ENCODE measurements around the gene UST. TPM values are rescaled to one million over a fixed set of nuclear protein-coding genes. Genes with fewer than 3 reads are reported as not detected.
A peak's percentile ranks its signal among the peaks of the same experiment; 100 is the strongest.

Gene UST
- total and polyA plus RNA-seq, 2 experiments from 2014 or later, result 2.9 to 4.0 TPM

DNA sequence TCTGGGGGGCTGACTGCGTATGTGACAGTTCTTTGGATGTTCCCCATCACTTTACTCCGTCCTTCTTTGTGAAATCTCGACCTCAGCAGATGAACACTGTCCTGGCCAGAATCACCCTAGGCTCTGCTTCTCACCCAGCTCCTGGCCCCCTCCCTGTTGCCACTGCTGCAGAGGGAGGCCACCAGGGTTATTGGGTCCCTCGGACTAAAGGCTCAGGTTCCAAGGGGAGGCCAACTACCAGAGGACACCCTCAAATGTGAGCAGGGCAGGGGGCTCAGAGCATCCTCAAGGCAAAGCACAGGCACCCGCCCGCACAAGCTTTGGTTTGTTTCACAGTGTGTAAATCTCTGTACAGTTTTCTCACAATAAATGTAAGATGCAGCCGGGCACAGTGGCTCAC lies 269.9 kb downstream of the UST start:
- TF ChIP-seq, protein P1, sequence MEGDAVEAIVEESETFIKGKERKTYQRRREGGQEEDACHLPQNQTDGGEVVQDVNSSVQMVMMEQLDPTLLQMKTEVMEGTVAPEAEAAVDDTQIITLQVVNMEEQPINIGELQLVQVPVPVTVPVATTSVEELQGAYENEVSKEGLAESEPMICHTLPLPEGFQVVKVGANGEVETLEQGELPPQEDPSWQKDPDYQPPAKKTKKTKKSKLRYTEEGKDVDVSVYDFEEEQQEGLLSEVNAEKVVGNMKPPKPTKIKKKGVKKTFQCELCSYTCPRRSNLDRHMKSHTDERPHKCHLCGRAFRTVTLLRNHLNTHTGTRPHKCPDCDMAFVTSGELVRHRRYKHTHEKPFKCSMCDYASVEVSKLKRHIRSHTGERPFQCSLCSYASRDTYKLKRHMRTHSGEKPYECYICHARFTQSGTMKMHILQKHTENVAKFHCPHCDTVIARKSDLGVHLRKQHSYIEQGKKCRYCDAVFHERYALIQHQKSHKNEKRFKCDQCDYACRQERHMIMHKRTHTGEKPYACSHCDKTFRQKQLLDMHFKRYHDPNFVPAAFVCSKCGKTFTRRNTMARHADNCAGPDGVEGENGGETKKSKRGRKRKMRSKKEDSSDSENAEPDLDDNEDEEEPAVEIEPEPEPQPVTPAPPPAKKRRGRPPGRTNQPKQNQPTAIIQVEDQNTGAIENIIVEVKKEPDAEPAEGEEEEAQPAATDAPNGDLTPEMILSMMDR (IDR thresholded peaks at IDR 0.05; ENCODE audit: low read depth, low read length), result no peak
- H3K27ac ChIP-seq, result no peak overlapping the region
- peaks cover 6% of the 10 kb centered on the region for H3K4me1 ChIP-seq (ENCODE audit: low read depth)

DNA sequence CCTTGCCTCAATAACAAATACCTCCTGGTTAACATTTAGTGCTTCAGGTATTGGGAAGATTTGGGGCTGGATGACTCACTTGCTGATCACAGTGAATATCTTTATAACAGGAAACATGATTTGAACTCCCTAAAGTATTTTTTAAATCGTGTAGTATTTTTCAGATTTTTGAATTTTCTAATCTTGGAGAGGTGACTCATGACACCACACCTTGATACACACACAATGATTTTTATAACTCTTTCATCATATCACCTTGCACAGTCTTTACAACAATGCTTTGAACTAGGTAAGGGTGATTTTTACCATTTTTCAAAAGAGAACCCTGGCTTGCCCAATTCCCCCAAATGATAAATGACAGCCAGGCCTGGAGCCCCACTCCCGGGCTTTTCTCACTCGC lies 273.5 kb downstream of the UST start:
- Histone ChIP-seq H3K9me3 (ENCODE audit: low read depth) (no peaks in the 10 kb centered on the region), H3K4me3 (no peak overlapping the region), H3K27me3 (no peaks in the 10 kb centered on the region), H3K4me1 (ENCODE audit: low read depth) (no peaks in the 10 kb centered on the region), H3K27ac (no peak overlapping the region), H3K36me3 (peaks cover 3% of the 10 kb centered on the region)
- no peak for DNase-seq (ENCODE audit: low read depth in 1 of 2, low spot score in 1 of 2)
- TF ChIP-seq, protein P1 (IDR thresholded peaks at IDR 0.05; ENCODE audit: low read depth, low read length), result no peak

More for the DNA sequence above, 269.9 kb downstream of the UST start:
- no peak for DNase-seq (ENCODE audit: low read depth in 1 of 2, low spot score in 1 of 2)
- H3K4me3 ChIP-seq, result no peak overlapping the region
- H3K27me3 ChIP-seq, result no peaks in the 10 kb centered on the region
- H3K36me3 ChIP-seq, result peaks cover 1% of the 10 kb centered on the region
- H3K9me3 ChIP-seq (ENCODE audit: low read depth), result no peaks in the 10 kb centered on the region

DNA sequence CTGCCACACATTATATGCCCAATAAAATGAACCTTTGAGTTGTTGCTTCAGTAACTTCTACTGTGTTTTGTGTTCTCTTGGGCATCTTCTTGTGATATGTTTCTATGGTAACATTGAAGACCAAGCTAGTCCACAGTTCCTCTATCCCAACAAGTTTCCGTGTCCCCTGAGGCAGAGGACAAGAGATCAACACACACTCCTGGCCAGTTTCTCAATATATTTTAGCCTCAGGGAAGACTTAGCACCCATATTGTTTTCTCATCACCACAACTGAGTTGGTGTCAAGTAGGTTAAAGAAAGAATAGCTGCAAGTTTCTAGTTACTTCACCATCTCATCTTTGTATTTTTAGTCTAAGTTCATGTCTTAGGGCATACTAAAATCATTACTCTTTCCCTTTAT lies 277.5 kb downstream of the UST start:
- no peaks in the 10 kb centered on the region for H3K9me3 ChIP-seq (ENCODE audit: low read depth)
- TF ChIP-seq, protein P1 (IDR thresholded peaks at IDR 0.05; ENCODE audit: low read depth, low read length), result no peak
- H3K36me3 ChIP-seq, result peaks cover 3% of the 10 kb centered on the region
- no peak for DNase-seq (ENCODE audit: low read depth in 1 of 2, low spot score in 1 of 2)
- H3K4me1 ChIP-seq (ENCODE audit: low read depth), result no peaks in the 10 kb centered on the region
- H3K4me3 ChIP-seq, result no peak overlapping the region
- no peak overlapping the region for H3K27ac ChIP-seq
- H3K27me3 ChIP-seq, result no peaks in the 10 kb centered on the region

DNA sequence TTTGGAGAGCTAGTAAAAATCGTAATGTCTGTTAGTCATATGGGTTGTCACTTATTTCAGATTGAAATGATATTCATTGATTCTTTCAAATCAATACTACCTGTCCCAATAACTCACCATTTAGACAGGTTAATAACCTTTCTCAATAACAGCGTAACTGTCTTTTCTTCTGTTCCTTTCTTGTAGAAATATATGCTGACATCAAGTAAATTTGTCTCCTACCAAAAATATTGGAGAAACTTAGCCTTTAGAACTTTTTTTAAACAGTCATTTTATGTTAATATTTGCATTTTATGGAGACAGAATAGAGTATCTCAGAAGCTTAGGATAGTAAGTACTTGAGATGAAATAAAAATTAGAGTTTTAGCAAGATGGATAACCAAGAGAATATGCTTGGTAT lies 278.2 kb downstream of the UST start:
- H3K27me3 ChIP-seq, result no peaks in the 10 kb centered on the region
- no peak overlapping the region for H3K4me3 ChIP-seq
- no peaks in the 10 kb centered on the region for H3K9me3 ChIP-seq (ENCODE audit: low read depth)
- no peak for DNase-seq (ENCODE audit: low read depth in 1 of 2, low spot score in 1 of 2)
- TF ChIP-seq, protein P1 (IDR thresholded peaks at IDR 0.05; ENCODE audit: low read depth, low read length), result no peak
- no peaks in the 10 kb centered on the region for H3K4me1 ChIP-seq (ENCODE audit: low read depth)
- H3K27ac ChIP-seq, result no peak overlapping the region
- H3K36me3 ChIP-seq, result peaks cover 3% of the 10 kb centered on the region

DNA sequence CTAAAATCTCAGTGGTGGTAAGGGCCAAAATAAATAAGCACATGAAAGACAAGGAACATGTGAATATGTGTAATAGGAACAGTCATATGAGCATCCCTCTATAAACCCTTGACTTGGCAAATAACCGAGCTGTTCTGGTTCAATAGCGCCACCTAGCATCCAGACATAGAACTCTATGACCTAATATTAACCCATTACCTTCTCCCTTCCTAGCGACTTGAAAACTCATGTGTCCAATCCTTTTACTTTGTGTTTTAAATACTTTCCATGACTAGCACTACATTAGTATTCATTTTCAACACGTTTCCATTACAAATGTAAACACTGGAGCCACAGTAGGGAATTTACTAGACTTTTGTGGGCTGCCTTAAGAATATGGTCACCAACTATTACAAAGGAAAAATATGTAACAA lies 279.7 kb downstream of the UST start:
- Histone ChIP-seq H3K4me3 (no peak overlapping the region), H3K27me3 (no peaks in the 10 kb centered on the region), H3K4me1 (ENCODE audit: low read depth) (no peaks in the 10 kb centered on the region), H3K9me3 (ENCODE audit: low read depth) (no peaks in the 10 kb centered on the region), H3K27ac (no peak overlapping the region), H3K36me3 (peaks cover 3% of the 10 kb centered on the region)
- TF ChIP-seq, protein P1 (IDR thresholded peaks at IDR 0.05; ENCODE audit: low read depth, low read length), result peak; percentile 61
- peak; percentile 67 to 82 for DNase-seq (ENCODE audit: low read depth in 1 of 2, low spot score in 1 of 2)

- H3K4me1 ChIP-seq (ENCODE audit: low read depth), result no peaks in the 10 kb centered on the region
- no peak overlapping the region for H3K4me3 ChIP-seq
- H3K36me3 ChIP-seq, result no peaks in the 10 kb centered on the region
- TF ChIP-seq, protein P1 (IDR thresholded peaks at IDR 0.05; ENCODE audit: low read depth, low read length), result no peak
- DNase-seq (ENCODE audit: low read depth in 1 of 2, low spot score in 1 of 2), result no peak
- no peaks in the 10 kb centered on the region for H3K27me3 ChIP-seq
- no peak overlapping the region for H3K27ac ChIP-seq
- no peaks in the 10 kb centered on the region for H3K9me3 ChIP-seq (ENCODE audit: low read depth)
Observed at GRCh38 chr6:149027484-149027883, 280.7 kb downstream of the UST start.

All from cardiac muscle cell (in vitro differentiated cells and primary cell).